HepG2 (cell line): ENCODE measurements around the gene ZFPM1. TPM values are rescaled to one million over a fixed set of nuclear protein-coding genes. Genes with fewer than 3 reads are reported as not detected.

Experiments used
- FOXP1 ChIP-seq, 2 experiments: fragments of 450-650 bp in 1 of 2; IDR thresholded peaks; 2 replicates each; pipeline ENCODE4 v1.6.1; 2017 to 2018; ENCODE audit warnings: antibody characterized with exemption in 1 of 2
- KDM1A ChIP-seq: IDR thresholded peaks from 2 replicates; pipeline ENCODE4 v1.6.1; 2016; ENCODE audit warnings: missing compliant biosample characterization
- SNRNP70 ChIP-seq: fragments of 200-400 bp; formaldehyde crosslinking; IDR thresholded peaks from 2 replicates; pipeline ENCODE4 v1.6.1; 2017; ENCODE audit warnings: mild to moderate bottlenecking, low read depth, low read length, moderate library complexity
- SP5 ChIP-seq: IDR thresholded peaks from 2 replicates; pipeline ENCODE4 v1.6.1; 2016; ENCODE audit warnings: low read depth, borderline replicate concordance
- SPEN ChIP-seq: sonication (generic); formaldehyde crosslinking; IDR thresholded peaks from 2 replicates; pipeline ENCODE4 v1.5.1; 2020; ENCODE audit warnings: low read depth, mild to moderate bottlenecking, missing genetic modification reagents
- TEAD3 ChIP-seq: optimal IDR thresholded peaks from 2 replicates; pipeline ENCODE3; 2016; ENCODE audit warnings: borderline replicate concordance
- ZIK1 ChIP-seq: sonication (generic); formaldehyde crosslinking; IDR thresholded peaks from 2 replicates; pipeline ENCODE4 v1.5.0; 2020; ENCODE audit warnings: mild to moderate bottlenecking, low read depth, missing genetic modification reagents, borderline replicate concordance
- ZNF557 ChIP-seq: sonication (generic); formaldehyde crosslinking; IDR thresholded peaks from 2 replicates; pipeline ENCODE4 v1.4.0; 2020; ENCODE audit warnings: missing genetic modification reagents
- polyA plus RNA-seq, 8 experiments: library from polyadenylated mRNA; depleted of rRNA in 3 of 8; stranded (reverse) in 7 of 8; unstranded in 1 of 8; fragments of >200 nt; fragmentation: Illumina TruSeq in 4 of 8; extraction: Trizol in 4 of 8; gene quantifications; 2 replicates each; pipeline versions ENCODE4 v1.2.1 to v1.2.3, GENCODE V29; 2011 to 2016; ENCODE audit warnings: low read depth in 4 of 8, missing spikeins in 1 of 8, mixed read lengths in 1 of 8; ENCODE audit not compliant: insufficient read depth in 1 of 8
- total RNA-seq, 5 experiments: library from RNA; depleted of rRNA; stranded (reverse); fragments of >200 nt; fragmentation: Illumina TruSeq; extraction: Trizol; gene quantifications; 2 replicates each; pipeline ENCODE4 v1.2.3, GENCODE V29; 2016; ENCODE audit warnings: low read depth in 1 of 5
- TF ChIP-seq, protein P1 (sequence below): sonication (generic); formaldehyde crosslinking; IDR thresholded peaks from 2 replicates; pipeline ENCODE4 v1.4.0; 2020; ENCODE audit warnings: mild to moderate bottlenecking, missing genetic modification reagents, borderline replicate concordance
- TF ChIP-seq, protein P2 (sequence below): sonication (generic); formaldehyde crosslinking; IDR thresholded peaks from 2 replicates; pipeline ENCODE4 v1.4.0; 2020; ENCODE audit warnings: mild to moderate bottlenecking, low read depth, missing genetic modification reagents
- TF ChIP-seq, protein P3 (sequence below): sonication (generic); formaldehyde crosslinking; IDR thresholded peaks from 2 replicates; pipeline ENCODE4 v1.5.0; 2020; ENCODE audit warnings: missing genetic modification reagents
- TF ChIP-seq, protein P4 (sequence below): sonication (generic); formaldehyde crosslinking; IDR thresholded peaks from 2 replicates; pipeline ENCODE4 v1.8.0; 2022; ENCODE audit warnings: missing genetic modification reagents, mild to moderate bottlenecking, borderline replicate concordance
- TF ChIP-seq, protein P5 (sequence below): sonication (generic); formaldehyde crosslinking; IDR thresholded peaks from 2 replicates; pipeline ENCODE4 v1.8.1; 2023; ENCODE audit warnings: mild to moderate bottlenecking, inconsistent platforms, moderate library complexity, missing genetic modification reagents, borderline replicate concordance
- TF ChIP-seq, protein P6 (sequence below): sonication (generic); formaldehyde crosslinking; IDR thresholded peaks from 2 replicates; pipeline ENCODE4 v1.4.0; 2020; ENCODE audit warnings: missing genetic modification reagents, low read depth, mild to moderate bottlenecking, borderline replicate concordance

The ZFPM1 gene
- total and polyA plus RNA-seq, 2 of the 13 experiments (the other 11 are each of a cell fraction or from before 2014, with no cell fraction given): 1.3 to 3.8 TPM

DNA sequence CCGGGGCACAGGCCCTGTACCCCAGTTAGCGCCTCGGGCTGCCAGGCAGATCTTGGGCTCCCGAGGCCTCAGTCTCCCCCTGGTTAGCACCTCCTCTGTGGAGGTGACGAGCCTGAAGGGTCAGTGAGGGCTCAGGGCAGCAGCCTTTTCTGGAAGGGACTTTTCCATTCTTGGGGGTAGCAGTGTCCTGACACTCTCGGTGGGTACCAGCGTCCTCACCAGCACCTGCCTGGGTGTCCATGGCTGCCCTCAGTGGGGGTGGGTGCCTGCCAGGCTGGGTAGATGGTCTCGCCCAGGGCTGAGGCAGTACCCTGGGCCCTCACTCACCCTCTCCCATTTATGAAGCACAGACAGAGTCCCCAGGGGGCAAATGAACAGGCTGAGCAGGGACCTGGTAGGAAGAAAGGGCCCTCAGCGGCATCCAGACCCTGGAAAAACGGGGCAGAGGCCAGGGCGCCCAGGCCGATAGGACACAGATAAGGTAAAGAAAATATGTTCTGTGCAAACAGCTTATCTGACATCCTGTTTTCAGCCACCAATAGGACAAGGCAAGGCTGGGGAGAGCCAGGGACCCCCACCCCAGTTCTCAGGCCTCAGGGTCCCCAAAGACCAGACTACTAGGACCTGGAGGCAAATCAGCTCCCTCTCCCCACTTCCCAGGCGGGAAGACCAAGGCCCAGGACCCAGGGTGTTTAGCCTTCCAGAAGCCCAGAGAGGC, 50.9 kb downstream of the ZFPM1 start (continued):
- TF ChIP-seq, protein P1, sequence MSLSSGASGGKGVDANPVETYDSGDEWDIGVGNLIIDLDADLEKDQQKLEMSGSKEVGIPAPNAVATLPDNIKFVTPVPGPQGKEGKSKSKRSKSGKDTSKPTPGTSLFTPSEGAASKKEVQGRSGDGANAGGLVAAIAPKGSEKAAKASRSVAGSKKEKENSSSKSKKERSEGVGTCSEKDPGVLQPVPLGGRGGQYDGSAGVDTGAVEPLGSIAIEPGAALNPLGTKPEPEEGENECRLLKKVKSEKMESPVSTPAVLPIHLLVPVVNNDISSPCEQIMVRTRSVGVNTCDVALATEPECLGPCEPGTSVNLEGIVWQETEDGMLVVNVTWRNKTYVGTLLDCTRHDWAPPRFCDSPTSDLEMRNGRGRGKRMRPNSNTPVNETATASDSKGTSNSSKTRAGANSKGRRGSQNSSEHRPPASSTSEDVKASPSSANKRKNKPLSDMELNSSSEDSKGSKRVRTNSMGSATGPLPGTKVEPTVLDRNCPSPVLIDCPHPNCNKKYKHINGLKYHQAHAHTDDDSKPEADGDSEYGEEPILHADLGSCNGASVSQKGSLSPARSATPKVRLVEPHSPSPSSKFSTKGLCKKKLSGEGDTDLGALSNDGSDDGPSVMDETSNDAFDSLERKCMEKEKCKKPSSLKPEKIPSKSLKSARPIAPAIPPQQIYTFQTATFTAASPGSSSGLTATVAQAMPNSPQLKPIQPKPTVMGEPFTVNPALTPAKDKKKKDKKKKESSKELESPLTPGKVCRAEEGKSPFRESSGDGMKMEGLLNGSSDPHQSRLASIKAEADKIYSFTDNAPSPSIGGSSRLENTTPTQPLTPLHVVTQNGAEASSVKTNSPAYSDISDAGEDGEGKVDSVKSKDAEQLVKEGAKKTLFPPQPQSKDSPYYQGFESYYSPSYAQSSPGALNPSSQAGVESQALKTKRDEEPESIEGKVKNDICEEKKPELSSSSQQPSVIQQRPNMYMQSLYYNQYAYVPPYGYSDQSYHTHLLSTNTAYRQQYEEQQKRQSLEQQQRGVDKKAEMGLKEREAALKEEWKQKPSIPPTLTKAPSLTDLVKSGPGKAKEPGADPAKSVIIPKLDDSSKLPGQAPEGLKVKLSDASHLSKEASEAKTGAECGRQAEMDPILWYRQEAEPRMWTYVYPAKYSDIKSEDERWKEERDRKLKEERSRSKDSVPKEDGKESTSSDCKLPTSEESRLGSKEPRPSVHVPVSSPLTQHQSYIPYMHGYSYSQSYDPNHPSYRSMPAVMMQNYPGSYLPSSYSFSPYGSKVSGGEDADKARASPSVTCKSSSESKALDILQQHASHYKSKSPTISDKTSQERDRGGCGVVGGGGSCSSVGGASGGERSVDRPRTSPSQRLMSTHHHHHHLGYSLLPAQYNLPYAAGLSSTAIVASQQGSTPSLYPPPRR: no peak
- peak; percentile 82 for TF ChIP-seq TEAD3 (CRISPR knock-in tag)
- TF ChIP-seq, protein P2, sequence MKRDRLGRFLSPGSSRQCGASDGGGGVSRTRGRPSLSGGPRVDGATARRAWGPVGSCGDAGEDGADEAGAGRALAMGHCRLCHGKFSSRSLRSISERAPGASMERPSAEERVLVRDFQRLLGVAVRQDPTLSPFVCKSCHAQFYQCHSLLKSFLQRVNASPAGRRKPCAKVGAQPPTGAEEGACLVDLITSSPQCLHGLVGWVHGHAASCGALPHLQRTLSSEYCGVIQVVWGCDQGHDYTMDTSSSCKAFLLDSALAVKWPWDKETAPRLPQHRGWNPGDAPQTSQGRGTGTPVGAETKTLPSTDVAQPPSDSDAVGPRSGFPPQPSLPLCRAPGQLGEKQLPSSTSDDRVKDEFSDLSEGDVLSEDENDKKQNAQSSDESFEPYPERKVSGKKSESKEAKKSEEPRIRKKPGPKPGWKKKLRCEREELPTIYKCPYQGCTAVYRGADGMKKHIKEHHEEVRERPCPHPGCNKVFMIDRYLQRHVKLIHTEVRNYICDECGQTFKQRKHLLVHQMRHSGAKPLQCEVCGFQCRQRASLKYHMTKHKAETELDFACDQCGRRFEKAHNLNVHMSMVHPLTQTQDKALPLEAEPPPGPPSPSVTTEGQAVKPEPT (CRISPR knock-in tag): no peak
- no peak for TF ChIP-seq SNRNP70
- TF ChIP-seq, protein P3, sequence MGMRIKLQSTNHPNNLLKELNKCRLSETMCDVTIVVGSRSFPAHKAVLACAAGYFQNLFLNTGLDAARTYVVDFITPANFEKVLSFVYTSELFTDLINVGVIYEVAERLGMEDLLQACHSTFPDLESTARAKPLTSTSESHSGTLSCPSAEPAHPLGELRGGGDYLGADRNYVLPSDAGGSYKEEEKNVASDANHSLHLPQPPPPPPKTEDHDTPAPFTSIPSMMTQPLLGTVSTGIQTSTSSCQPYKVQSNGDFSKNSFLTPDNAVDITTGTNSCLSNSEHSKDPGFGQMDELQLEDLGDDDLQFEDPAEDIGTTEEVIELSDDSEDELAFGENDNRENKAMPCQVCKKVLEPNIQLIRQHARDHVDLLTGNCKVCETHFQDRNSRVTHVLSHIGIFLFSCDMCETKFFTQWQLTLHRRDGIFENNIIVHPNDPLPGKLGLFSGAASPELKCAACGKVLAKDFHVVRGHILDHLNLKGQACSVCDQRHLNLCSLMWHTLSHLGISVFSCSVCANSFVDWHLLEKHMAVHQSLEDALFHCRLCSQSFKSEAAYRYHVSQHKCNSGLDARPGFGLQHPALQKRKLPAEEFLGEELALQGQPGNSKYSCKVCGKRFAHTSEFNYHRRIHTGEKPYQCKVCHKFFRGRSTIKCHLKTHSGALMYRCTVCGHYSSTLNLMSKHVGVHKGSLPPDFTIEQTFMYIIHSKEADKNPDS (CRISPR knock-in tag): peak; percentile 76; the same call in 1 of the 2 replicates
- TF ChIP-seq ZNF557 (CRISPR knock-in tag): 0 out of 2 replicates have a peak, but pooled peaks have one; percentile 11
- peak; percentile 65; the same call in 1 of the 2 replicates for TF ChIP-seq SPEN (CRISPR knock-in tag)
- TF ChIP-seq, protein P4, sequence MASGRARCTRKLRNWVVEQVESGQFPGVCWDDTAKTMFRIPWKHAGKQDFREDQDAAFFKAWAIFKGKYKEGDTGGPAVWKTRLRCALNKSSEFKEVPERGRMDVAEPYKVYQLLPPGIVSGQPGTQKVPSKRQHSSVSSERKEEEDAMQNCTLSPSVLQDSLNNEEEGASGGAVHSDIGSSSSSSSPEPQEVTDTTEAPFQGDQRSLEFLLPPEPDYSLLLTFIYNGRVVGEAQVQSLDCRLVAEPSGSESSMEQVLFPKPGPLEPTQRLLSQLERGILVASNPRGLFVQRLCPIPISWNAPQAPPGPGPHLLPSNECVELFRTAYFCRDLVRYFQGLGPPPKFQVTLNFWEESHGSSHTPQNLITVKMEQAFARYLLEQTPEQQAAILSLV (CRISPR knock-in tag): 0 out of 2 replicates have a peak, but pooled peaks have one; percentile 45
- peak; percentile 97 for TF ChIP-seq KDM1A
- TF ChIP-seq ZIK1: no peak
- TF ChIP-seq, protein P5, sequence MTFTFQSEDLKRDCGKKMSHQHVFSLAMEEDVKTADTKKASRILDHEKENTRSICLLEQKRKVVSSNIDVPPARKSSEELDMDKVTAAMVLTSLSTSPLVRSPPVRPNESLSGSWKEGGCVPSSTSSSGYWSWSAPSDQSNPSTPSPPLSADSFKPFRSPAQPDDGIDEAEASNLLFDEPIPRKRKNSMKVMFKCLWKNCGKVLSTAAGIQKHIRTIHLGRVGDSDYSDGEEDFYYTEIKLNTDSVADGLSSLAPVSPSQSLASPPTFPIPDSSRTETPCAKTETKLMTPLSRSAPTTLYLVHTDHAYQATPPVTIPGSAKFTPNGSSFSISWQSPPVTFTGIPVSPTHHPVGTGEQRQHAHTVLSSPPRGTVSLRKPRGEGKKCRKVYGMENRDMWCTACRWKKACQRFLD (CRISPR knock-in tag): no peak
- TF ChIP-seq, protein P6, sequence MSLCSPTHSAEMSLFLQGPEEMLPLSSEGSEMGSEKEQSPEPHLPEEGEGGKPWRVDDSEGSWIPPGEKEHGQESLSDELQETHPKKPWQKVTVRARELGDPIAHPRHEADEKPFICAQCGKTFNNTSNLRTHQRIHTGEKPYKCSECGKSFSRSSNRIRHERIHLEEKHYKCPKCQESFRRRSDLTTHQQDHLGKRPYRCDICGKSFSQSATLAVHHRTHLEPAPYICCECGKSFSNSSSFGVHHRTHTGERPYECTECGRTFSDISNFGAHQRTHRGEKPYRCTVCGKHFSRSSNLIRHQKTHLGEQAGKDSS (CRISPR knock-in tag): 0 out of 2 replicates have a peak, but pooled peaks have one; percentile 2
- peak; percentile 69 for TF ChIP-seq SP5 (CRISPR knock-in tag)
- TF ChIP-seq FOXP1 (IDR thresholded peaks at IDR 0.05): no peak
- peak; percentile 35; the same call in 1 of the 2 replicates for TF ChIP-seq FOXP1 (CRISPR knock-in tag; IDR thresholded peaks at IDR 0.05)
